Measurements from ENCODE around the gene RAPGEF1.
"Not testable (repeated sequence)": the region's sequence is repeated elsewhere in the genome, so short reads cannot be mapped to it uniquely, and the experiment has no call there.

The RAPGEF1 gene

DNA sequence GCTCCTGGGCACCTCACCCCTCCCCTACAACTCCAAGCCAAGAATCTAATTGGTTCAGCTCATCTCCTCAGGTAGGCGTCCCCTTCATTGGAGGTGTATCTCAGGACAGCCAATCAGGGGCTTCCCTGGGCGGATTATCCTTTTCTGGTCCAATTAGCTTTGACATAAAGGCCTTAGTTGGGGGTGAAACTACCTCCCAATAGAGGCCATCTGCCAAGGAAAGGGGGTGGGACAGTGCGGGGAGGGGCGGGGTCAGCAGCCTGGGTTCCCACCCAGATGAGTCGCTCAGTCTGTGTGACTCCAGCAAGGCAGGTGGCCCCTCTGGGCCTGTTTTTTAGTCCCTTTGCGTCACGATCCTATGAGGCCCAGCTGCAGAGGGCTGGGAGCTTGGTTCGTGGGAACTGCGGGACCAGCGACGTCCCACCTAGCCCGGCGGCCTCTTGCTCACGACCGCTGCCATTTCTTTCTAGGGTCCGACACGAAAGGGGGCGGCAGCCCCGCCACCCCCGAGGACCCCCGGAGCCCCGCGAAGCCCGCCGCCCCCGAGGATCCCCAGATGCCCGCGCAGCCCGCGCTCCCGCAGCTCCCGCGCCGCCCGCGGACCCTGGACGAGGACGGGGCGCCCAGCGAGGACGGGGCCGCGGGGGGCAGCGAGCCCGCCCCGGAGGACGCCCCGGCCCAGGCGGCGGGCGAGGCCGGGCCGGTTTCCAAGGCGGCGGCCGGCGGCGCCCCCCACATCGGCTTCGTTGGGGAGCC, 185.6 kb downstream of the RAPGEF1 start:
- DNase-seq = no peak

DNA sequence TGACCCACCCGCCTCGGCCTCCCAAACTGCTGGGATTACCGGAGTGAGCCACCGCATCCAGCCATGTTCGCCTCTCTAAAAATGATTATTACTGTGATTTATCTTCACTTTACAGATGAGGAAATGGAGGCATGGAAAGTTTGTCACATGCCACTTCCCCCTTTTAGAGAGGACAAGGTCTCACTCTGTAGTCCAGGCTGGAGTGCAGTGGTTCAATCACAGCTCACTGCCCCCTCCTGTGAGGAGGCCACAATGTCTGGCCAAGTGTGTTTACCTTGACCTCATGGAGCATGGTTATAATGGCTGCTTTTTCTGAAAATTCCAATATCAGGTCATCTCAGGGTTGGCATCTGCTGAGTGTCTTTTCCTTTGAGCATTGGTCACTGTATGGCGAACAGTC, 187.8 kb downstream of the RAPGEF1 start:
- no peak for DNase-seq

DNA sequence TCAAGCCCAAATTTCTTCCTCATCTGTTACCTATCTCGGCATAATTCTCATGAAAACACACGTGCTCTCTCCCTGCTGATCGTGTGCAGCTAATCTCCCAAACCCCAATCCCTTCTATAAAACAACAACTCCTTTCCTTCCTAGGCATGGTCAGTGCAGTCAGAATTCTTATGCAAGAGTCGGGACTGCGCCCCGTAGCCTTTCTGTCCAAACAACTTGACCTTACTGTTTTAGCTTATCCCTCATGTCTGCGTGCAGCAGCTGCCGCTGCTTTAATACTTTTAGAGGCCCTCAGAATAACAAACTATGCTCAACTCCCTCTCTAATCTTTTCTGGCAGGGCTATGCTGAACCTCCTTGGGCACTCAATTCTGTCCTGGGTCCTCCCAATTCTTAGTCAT, 189.4 kb downstream of the RAPGEF1 start:
- not testable (repeated sequence) for DNase-seq

DNA sequence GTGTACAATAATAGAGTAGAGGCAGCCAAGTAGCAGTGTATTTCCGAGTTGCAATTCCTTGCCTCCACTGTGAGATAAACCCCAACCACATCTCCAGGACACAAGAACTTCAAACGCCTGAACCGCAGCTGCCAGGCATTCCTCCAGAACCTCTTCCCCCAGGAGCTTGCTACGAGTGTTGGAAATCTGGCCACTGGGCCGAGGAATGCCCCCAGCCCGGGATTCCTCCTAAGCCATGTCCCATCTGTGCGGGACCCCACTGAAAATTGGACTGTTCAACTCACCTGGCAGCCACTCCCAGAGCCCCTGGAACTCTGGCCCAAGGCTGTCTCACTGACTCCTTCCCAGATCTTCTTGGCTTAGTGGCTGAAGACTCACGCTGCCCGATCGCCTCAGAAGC, 190.7 kb downstream of the RAPGEF1 start:
- not testable (repeated sequence) for DNase-seq

DNA sequence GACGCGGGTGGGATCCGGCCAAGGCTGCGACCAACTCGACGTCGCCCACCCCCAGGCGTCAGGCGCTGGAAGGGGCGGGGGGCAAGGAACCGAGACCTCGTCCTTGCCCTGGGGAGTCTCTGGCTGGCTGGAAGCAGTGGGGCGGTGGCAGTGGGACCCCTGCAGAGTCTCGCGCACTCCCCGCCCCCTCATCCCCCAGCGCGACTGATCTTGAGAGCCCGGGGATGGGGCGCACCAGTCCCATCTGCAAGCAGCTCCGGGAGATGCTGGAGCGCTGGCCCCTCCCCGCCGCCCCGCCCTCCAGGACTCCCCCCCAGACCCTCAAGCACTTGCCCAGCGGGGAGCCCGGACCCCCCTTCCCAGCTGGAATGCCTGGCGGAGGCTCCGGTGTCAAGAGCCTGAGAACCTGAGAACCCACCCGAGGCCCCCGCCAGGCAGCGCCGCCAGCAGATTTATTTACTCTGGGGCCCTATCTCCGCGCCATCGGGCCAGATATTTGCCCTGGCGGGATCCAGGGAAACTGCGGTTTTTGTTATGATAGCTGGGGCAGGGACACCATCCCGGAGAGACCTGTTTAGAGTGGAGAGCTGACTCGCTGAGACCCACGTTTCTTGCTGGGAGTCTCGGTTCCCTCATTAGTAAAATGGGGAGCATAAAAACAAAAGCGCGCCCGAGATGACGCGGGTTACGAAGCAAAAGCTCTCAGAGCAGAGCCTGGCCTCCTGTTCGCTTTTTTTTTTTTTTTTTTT, 193.4 kb downstream of the RAPGEF1 start:
- no peak for DNase-seq

DNA sequence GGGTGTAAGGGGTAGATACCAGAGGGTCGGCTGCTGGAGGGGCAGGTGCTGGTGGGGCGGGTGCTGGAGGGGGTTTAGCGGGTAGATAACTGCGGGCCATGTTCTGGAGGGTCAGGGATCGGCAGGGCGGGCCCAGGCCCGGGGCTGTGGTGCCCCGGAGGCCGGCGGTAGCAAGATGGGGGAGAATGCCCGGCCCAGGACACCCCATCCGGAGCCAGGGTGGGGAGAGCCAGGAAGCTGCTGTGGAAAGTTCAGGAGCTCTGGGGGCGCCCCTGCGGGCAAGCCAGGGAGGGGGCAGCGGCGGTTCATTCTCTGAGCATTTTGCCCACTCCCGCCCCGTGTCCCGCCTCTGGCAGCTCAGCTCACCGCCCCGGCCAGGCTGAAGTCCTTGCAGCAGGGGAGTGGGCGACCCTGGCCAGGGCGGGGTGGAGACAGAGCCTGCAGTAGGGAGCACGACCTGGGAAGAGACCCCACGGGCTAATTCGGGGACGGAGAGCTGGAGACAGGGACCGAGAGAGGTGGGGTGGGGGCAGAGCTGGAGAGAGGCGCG, 194.0 kb downstream of the RAPGEF1 start:
- DNase-seq = no peak

DNA sequence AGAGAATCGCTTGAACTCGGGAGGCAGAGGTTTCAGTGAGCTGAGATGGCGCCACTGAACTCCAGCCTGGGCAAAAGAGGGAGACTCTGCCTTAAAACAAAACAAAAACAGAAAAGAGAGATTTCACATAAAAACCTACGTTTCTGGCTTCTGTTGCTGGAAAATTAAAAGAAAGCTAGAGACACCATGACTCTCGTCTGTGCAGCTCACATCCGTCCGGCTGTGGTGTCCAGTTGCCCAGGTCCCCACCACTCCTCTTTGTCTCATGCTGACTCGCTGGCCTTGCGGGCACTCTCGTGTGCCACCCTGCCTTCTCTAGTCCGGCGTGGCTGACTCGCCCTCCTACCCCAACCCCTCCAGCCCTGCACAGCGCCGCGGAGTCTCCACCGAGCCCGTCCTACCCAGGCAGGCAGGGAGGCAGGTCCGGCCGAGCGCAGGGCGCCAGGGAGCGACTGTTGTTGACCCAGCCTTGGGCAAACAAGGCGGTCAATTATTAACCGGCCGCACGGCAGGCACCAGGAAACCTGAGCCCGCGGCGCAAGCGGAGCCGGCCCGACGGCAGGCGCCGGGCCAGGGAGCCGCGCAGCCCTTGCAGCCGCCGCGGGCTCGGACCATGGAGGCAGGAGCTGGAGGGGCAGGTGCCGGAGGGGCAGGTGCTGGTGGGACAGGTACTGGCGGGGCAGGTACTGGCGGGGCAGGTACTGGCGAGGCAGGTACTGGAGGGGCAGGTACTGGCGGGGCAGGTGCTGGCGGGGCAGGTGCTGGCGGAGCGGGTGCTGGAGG, 194.7 kb downstream of the RAPGEF1 start, which contains the start of gene PRRT1B:
Gene PRRT1B (plus strand): TSS at position 521 of the 783 bp plus-strand sequence. CDS start 93 bp downstream, at position 614.
- no peak for DNase-seq

DNA sequence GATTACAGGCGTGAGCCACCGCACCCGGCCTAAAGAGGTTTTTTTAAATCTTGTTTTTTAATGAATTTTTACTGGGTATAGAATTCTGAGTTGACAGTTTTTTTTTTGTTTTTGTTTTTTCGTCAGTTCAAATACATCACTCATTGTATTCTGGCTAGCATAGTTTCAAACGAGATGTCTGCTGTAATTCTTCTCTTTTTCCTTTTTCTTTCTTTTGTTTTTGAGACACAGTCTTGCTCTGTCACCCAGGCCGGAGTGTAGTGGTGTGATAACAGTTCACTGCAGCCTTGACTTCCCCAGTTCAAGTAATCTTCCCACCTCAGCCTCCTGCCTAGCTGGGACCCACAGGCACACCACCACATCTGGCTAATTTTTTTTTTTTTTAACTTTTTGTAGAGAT, 196.7 kb downstream of the RAPGEF1 start:
- DNase-seq = no peak

DNA sequence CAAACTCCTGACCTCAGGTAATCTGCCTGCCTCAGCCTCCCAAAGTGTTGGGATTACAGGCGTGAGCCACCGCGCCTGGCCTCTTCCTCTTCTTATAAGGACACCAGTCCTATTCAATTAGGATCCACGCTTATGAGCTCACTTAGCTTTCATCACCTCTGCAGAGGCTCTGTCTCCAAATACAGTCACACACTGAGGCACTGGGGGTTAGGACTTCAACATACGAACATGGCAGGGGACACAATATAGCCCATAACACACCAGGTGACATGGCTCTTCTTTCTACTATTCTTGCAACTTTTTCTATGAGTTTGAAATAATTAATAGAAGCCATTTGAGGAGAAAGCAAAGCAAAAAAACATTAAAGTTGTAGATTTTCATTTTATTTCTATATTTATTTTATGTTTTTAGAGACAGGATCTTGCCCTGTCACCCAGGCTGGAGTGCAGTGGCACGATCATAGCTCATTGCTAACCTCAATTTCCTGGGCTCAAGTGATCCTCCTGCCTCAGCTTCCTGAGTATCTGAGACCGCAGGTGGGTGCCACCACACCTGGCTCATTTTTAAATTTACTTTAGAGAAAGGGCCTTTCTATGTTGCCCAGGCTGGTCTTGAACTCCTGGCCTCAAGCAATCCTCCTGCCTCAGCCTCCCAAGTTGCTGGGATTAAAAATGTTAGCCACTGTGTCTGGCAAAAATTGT, 200.5 kb downstream of the RAPGEF1 start:
- no peak for DNase-seq

DNA sequence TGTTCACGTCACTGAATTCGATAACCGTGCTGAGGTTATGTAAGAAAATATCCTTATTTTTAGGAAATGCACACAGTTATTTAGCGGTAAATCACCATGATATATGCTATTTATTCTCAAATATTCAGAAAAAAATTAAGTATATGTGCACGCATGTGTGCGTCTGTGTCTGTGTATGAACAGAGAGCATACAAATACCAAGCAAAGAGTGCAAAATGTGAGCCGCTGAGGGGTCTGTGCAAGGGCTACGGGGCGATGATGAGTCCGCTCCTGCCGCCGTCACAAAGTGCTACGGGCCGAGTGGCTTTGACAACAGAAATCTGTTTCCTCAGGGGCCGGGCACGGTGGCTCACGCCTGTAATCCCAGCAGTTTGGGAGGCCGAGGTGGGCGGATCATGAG, 201.9 kb downstream of the RAPGEF1 start:
- DNase-seq = no peak

DNA sequence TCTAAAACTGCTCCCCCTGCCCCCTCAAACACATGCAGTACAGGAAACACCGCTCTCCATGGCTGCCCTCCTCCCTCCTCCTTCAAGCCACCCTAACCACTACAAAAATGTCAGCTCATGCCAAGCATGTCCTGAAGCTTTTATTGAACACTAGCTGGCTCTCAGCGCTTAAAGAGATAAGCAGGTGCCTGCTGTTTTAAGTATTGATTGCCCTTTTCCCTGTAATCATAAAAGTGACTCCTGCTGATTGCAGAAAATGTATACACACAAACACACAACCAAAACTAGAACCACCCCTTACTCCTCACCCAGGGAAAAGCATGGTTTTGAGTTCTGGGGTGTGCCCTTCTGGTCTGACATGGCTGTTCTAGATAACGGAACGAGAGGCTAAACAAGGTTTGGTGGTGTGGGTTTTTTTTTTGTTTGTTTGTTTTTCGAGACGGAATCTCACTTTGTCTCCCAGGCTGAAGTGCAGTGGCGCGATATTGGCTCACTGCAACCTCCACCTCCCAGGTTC, 205.1 kb downstream of the RAPGEF1 start:
- DNase-seq = no peak

DNA sequence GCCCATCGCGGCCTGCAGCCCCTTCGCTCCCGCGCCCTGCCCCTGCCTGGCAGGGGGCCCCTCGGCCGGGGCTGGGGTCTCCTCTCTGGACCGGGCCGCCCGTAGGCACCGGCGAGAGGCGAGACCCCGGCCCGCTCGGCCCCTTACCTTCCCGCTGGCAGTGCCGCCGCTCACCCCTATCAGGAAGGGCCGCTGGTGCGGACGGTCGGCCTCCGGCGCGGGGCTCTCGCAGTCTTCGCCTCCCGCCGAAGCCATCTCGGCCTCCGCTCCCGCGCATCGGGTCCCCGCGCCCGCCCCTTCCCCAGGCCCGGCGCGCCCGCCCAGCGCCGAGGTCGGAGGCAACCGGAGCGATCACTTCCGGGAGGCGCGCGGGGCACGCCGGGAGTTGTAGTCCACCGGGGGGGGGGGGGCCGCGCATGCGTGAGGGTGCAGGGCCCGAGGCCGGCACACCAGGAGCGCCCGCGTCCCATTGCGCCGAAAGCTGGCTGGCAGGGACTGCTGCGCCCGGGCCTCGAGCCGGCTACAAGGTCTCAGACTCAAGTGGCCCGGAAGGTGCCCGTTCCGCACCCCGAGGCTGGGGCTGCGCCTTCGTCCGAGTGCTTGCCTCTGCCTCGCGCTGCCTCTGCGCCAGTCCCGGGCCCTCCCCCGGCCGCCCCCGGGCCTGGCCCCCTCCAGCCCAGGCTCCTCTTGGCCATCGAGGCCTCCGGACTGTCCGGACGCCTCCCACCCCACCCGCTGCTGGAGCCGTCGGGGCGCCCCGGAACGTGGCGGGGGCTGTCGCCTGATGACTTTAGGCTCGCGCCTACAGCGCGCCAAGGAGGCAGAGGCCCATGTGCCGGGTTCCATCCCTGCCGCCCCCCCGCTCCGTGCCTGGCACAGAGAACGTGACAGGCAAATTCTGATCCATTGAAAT, 208.7 kb downstream of the RAPGEF1 start, which contains the start of gene UCK1:
Gene UCK1 (minus strand): TSS at position 344 of the 913 bp plus-strand sequence. CDS start 89 bp downstream, at position 255.
- peak; percentile 71 for DNase-seq

DNA sequence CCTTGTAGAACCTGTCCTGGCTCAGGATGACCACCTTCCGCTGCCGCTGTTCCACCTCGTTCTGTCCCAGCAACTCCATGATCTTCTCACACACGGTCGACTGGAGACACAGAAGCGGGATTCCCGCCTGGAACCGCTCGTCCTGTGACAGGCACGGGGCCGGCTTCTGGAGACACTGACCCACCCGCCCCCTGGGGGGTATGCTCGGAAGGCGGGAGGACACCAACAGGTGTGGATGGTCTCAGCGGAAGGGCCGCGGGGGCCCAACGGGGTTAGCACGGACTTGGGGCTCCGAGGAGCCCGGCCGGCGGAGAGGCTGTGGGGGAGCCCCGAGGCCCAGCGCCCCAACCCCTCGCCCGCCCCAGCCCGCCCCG, 209.3 kb downstream of the RAPGEF1 start:
- DNase-seq = no peak

DNA sequence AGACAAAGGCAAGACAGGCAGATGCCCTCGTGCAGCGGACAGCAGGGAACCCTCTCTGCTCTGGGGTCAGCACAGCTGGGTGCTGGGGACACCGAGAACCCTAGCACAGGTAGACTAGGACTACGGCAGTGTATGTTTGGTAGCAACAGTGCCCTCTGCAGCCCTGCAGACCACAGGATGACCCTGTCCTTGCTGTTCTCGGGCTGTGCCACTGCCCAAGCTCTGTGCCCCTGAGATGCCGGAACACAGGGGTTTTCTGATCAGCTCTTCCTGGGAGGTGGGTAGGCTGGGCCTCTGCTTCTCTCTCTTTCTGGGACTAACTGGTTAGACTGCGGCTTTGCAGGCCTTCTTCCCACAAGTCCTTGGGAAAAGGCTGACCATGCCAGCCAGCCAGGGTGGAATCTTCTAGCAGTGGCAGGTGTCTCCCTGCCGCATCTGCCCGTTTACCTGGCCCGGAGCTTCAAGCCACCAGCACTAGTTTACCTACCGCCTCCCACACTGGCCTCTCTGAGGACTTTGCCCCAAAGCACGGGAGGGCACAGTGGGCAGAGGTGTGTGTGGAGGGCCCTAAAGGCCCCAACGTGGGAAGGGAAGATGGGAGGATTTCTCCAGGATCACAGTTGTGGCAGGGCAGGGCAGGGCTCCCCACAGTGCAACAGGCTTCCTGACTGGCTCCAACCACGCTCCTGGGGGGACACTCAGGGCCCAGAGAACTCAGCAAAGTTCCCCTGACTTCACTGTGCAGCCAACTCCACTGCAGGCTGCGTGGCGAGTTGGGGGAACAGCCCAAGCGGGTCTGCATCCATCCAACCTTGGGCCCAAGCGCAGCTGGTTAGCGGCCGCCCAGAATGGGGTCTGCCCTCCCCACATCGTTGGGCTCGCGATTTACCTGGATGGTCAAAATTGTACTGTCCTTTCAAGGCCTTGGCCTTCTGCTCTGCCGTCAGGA, 210.0 kb downstream of the RAPGEF1 start:
- DNase-seq = no peak

DNA sequence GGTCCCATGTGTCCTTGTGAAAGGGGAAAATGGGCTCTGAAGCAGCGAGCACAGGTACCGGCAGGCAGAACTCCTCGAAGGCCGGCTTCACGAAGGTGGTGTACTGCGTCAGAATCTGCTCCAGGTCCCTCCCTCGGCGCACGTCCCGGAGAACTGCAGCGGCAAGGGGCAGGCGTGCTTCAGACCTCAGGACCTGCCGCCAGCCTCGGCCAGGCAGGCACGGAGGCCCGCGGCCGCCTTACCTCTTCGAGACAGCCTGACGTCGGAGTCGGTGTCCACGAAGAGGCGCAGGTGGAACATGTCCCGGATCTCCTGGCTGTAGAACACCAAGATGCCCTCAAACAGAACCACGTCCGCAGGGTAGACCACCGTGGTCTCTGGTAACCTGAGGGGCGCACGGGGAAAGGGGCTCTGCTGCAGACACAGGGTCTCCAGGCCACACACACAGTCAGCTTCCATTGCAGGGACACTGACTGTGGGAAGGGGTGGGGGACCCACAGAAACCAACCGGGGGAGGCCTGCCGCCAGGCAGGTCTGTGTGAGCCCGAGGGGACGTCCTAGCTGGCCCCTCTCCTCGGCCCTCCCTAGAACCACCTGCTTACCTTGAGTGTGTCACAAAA, 210.9 kb downstream of the RAPGEF1 start:
- no peak for DNase-seq

DNA sequence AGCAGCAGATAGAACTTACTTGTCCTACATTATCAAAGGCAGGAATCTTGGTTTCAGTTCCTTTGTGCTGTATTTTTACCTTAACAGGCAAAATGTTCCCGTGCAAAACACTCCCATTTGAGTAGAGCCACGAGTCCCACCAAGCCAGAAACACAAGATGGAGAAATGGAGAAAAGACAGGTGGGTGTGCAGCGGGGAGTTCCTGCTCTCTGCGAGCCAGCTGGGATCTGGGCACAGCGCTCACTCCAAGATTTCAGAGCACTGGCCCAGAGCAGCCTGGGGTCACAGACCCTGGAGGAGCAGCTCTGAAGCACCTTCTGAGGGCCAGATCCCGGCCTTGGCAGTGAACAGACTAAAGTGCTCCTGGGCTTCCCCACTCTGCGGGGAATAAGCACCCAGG, 211.7 kb downstream of the RAPGEF1 start:
- no peak for DNase-seq

All from NCI-H226 (cell line).